Activated T-helper 1 cell treated with anti-CD3 and anti-CD28 coated beads, Interleukin-12 subunit alpha, Interleukin-12 subunit beta, Interleukin-2, Interleukin-4 antibody, amounts not matched to agents 30 ng/mL and 10 ng/mL and 1 ng/mL, durations not matched to agents 14 hours and 24 hours and 36 hours (primary cell): ENCODE data around the gene PTF1A. TPM values are rescaled to one million over a fixed set of nuclear protein-coding genes. Genes with fewer than 3 reads are reported as not detected.
"Not testable (repeated sequence)": the region's sequence is repeated elsewhere in the genome, so short reads cannot be mapped to it uniquely, and the experiment has no call there.

Experiments used
- DNase-seq: peaks from one replicate; pipeline ENCODE4 v3.0.0; 2021; ENCODE audit warnings: low spot score
- H3K27ac Mint-ChIP-seq: one replicate; pipeline ENCODE4 v1.8.0; 2021; ENCODE audit warnings: mild to moderate bottlenecking, mixed read lengths
- H3K27me3 Mint-ChIP-seq: one replicate; pipeline ENCODE4 v1.8.0; 2022; ENCODE audit warnings: mild to moderate bottlenecking, moderate library complexity, mixed read lengths; ENCODE audit not compliant: insufficient read depth
- H3K36me3 Mint-ChIP-seq: one replicate; pipeline ENCODE4 v1.8.0; 2021; ENCODE audit warnings: low read depth, mixed read lengths
- H3K4me1 Mint-ChIP-seq: one replicate; pipeline ENCODE4 v1.8.0; 2021; ENCODE audit warnings: low read depth, mixed read lengths
- H3K4me3 Mint-ChIP-seq: one replicate; pipeline ENCODE4 v1.8.0; 2021; ENCODE audit warnings: mild to moderate bottlenecking, moderate library complexity, mixed read lengths
- H3K9me3 Mint-ChIP-seq: one replicate; pipeline ENCODE4 v1.8.0; 2021; ENCODE audit warnings: mixed read lengths
- intact Hi-C: fragments of 100-400 bp; cut with micrococcal nuclease; formaldehyde crosslinking; loops from one replicate; pipeline ENCODE4 v1.15.1; 2024
- total RNA-seq: library from RNA; stranded (reverse); gene quantifications from 2 replicates; pipeline ENCODE4 v1.2.3, GENCODE V29; 2022

Gene PTF1A
- total RNA-seq, 1 donor from 2014 or later, result not detected

DNA sequence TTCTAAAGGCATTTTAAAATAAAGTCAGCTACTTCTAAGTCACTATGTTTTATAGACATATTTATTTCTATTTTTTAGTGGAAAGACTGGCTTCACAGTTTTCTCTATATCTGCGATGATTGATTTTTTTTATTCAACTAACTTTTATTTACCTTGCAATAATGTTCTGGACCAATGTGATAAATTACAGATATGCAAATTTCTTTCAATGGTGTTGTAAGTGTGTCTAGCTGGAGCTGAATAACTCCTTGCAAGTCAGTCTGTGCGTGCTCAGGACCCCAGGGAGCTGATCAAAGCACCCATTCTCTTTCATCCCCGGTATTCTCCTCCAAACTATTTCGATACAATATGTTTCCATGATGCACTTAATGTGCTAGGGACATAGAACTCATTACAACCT lies 9.7 kb downstream of the PTF1A start:
- no peaks in the 10 kb centered on the region for H3K36me3 Mint-ChIP-seq
- no peak overlapping the region for H3K4me3 Mint-ChIP-seq
- intact Hi-C loops, result loop anchor here (2.0 to 5.0 kb wide), 2 partner anchors 27 to 860 kb away; no protein-coding TSS in a partner anchor
- no peaks in the 10 kb centered on the region for H3K9me3 Mint-ChIP-seq
- no peaks in the 10 kb centered on the region for H3K4me1 Mint-ChIP-seq
- H3K27ac Mint-ChIP-seq, result no peak overlapping the region
- H3K27me3 Mint-ChIP-seq, result peaks cover 69% of the 10 kb centered on the region
- no peak for DNase-seq

DNA sequence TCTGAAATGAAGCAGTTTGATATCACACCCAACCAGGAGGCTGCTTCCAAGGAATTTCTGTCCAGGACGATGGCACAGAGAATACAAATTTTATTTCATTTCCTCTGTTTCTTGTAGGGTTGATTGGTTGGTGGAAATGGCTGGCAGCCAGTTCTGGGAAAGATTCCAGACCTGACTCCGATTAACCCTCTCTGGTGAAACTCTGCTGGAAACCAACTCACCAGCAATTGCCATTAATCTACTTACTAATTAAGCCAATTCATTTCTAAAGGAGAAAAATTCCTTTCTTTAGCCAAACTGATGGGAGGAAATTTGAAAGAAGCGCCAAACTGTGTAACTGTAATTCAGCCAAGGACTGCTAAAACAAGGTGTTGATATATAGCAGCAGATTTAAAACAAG lies 10.7 kb downstream of the PTF1A start:
- Mint-ChIP-seq H3K27me3 (peaks cover 68% of the 10 kb centered on the region), H3K27ac (no peak overlapping the region)
- intact Hi-C loops, result loop anchor here (5.0 kb wide), 1 partner anchor 860 kb away; no protein-coding TSS in a partner anchor

GRCh38 chr10:23203369-23204325 lies 11.5 kb downstream of the PTF1A start:
- Mint-ChIP-seq H3K4me1 (no peaks in the 10 kb centered on the region), H3K4me3 (no peak overlapping the region), H3K9me3 (no peaks in the 10 kb centered on the region), H3K36me3 (no peaks in the 10 kb centered on the region), H3K27me3 (peaks cover 59% of the 10 kb centered on the region), H3K27ac (no peak overlapping the region)
- intact Hi-C loops, result loop anchor here (5.0 kb wide), 1 partner anchor 861 kb away; no protein-coding TSS in a partner anchor
- DNase-seq, result no peak

More for the DNA sequence above, 10.7 kb downstream of the PTF1A start:
- Mint-ChIP-seq H3K4me3 (no peak overlapping the region), H3K9me3 (no peaks in the 10 kb centered on the region), H3K36me3 (no peaks in the 10 kb centered on the region), H3K4me1 (no peaks in the 10 kb centered on the region)
- DNase-seq, result no peak

DNA sequence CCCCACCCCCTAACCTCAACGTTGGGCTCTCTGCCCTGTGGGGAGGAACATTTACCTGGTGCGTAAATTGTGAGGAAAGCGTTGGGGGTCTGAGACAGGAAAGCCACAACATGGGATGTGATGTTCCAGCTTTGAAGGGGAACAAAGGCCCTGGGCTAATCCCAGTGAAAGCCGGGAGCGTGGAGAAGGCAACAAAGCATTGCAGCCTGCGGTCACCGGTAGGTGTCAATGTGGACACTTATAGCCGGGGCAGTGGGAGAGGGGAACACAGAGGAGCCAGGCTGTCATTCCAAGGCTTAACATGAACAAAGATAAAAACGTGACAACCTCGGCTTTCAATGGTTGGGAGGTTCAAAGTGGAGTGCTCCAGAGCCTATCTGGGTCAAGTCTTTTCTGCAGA lies 12.7 kb downstream of the PTF1A start:
- Mint-ChIP-seq H3K4me3 (no peak overlapping the region), H3K27me3 (peaks cover 55% of the 10 kb centered on the region), H3K4me1 (no peaks in the 10 kb centered on the region), H3K36me3 (no peaks in the 10 kb centered on the region), H3K27ac (no peak overlapping the region), H3K9me3 (no peaks in the 10 kb centered on the region)
- no peak for DNase-seq
- intact Hi-C loops, result loop anchor here (5.0 kb wide), 1 partner anchor 862 kb away; no protein-coding TSS in a partner anchor

- H3K36me3 Mint-ChIP-seq, result no peaks in the 10 kb centered on the region
- H3K9me3 Mint-ChIP-seq, result no peaks in the 10 kb centered on the region
- no peak overlapping the region for H3K27ac Mint-ChIP-seq
- peaks cover 41% of the 10 kb centered on the region for H3K27me3 Mint-ChIP-seq
- no peaks in the 10 kb centered on the region for H3K4me1 Mint-ChIP-seq
- intact Hi-C loops, result no loop called here
- DNase-seq, result no peak
- H3K4me3 Mint-ChIP-seq, result no peak overlapping the region
These were observed 14.0 kb downstream of the PTF1A start for GRCh38 chr10:23205972-23206642.

DNA sequence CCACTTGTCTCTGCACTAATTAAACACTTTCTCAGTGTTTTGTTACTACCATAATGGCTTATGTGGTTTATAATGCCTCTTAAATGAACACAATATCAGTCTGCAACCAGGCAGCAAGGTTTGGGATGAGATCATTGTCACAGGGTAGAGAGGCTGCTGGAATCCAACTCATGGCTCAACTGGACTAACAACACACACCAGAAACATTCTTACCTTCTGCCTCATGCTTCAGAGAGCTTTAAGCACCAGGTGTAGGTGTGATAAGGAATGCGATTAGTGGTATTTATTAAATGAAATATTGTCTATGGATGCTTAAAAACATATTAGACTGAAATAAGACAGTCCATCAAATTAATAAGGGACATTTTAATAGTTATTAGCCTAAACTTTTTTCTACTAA lies 25.4 kb downstream of the PTF1A start:
- H3K4me1 Mint-ChIP-seq, result no peaks in the 10 kb centered on the region
- no peak overlapping the region for H3K4me3 Mint-ChIP-seq
- intact Hi-C loops, result no loop called here
- H3K36me3 Mint-ChIP-seq, result no peaks in the 10 kb centered on the region
- H3K27me3 Mint-ChIP-seq, result peaks cover 5% of the 10 kb centered on the region
- H3K9me3 Mint-ChIP-seq, result no peaks in the 10 kb centered on the region
- no peak for DNase-seq
- H3K27ac Mint-ChIP-seq, result no peak overlapping the region

GRCh38 chr10:23230582-23230981 lies 38.5 kb downstream of the PTF1A start:
- H3K4me1 Mint-ChIP-seq, result no peaks in the 10 kb centered on the region
- H3K36me3 Mint-ChIP-seq, result no peaks in the 10 kb centered on the region
- no peak for DNase-seq
- H3K9me3 Mint-ChIP-seq, result no peaks in the 10 kb centered on the region
- H3K27ac Mint-ChIP-seq, result no peak overlapping the region
- H3K27me3 Mint-ChIP-seq, result peaks cover 9% of the 10 kb centered on the region
- H3K4me3 Mint-ChIP-seq, result no peak overlapping the region
- intact Hi-C loops, result no loop called here

- intact Hi-C loops, result no loop called here
- Mint-ChIP-seq H3K36me3 (no peaks in the 10 kb centered on the region), H3K4me1 (no peaks in the 10 kb centered on the region)
These were observed 45.9 kb downstream of the PTF1A start for GRCh38 chr10:23238015-23238414.

DNA sequence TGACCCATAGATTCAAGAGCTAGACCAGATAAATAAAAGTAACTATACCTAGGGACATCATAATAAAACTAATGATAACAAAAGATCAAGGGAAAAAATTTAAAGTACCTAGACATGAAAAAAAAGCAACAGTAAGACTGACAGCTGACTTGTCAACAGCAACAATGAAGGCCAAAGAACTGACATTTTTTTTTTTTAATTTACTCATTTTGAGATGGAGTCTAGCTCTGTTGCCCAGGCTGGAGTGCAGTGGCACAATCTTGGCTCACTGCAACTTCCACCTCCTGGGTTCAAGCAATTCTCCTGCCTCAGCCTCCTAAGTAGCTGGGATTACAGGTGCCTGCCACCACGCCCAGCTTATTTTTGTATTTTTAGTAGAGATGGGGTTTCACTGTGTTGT lies 49.7 kb downstream of the PTF1A start:
- H3K4me1 Mint-ChIP-seq, intact Hi-C loops, DNase-seq, H3K27ac Mint-ChIP-seq, H3K27me3 Mint-ChIP-seq, H3K4me3 Mint-ChIP-seq, H3K36me3 Mint-ChIP-seq, H3K9me3 Mint-ChIP-seq: not testable (repeated sequence)

More at GRCh38 chr10:23238015-23238414, 45.9 kb downstream of the PTF1A start:
- DNase-seq, result no peak
- Mint-ChIP-seq H3K4me3 (no peak overlapping the region), H3K27me3 (no peaks in the 10 kb centered on the region), H3K9me3 (no peaks in the 10 kb centered on the region), H3K27ac (no peak overlapping the region)

Other genes with a start within 250 kb of the PTF1A start
- 3.0 and 4.0 TPM in 2 replicates for gene MSRB2, start 96.7 kb upstream of the PTF1A start, total RNA-seq
- 0.18 TPM in 1 of 2 replicates, not detected in the other for gene C10orf67, start 152.5 kb downstream of the PTF1A start, total RNA-seq
- 19.1 and 20.3 TPM in 2 replicates for gene OTUD1, start 246.8 kb downstream of the PTF1A start, total RNA-seq